Liver (tissue), 9 donors: ENCODE results near the gene MAN2B1. TPM values are rescaled to one million over a fixed set of nuclear protein-coding genes. Genes with fewer than 3 reads are reported as not detected.

ENCODE experiments used
- DNase-seq: peaks from one replicate; pipeline ENCODE4 v3.0.0-alpha.2; 2017; ENCODE audit warnings: low spot score
- H3K27ac ChIP-seq, 2 donors: one replicate each; pipeline ENCODE4 v1.7.0; 2013; ENCODE audit warnings: inconsistent platforms in 2 of 2, low read length in 2 of 2, control low read depth in 1 of 2, low read depth in 1 of 2, mild to moderate bottlenecking in 1 of 2
- H3K27me3 ChIP-seq, 4 donors: one replicate each; pipeline versions ENCODE4 v1.6.1 to v1.7.0; 2013; ENCODE audit warnings: low read length in 3 of 4, inconsistent platforms in 1 of 4, mild to moderate bottlenecking in 1 of 4, moderate library complexity in 1 of 4; ENCODE audit not compliant: control insufficient read depth in 4 of 4, insufficient read depth in 4 of 4
- H3K36me3 ChIP-seq, 4 donors: one replicate each; pipeline versions ENCODE4 v1.6.1 to v1.7.0; 2013; ENCODE audit warnings: low read length in 3 of 4, mild to moderate bottlenecking in 3 of 4, low read depth in 1 of 4, moderate library complexity in 1 of 4; ENCODE audit not compliant: control insufficient read depth in 4 of 4, insufficient read depth in 3 of 4
- H3K4me1 ChIP-seq, 4 donors: one replicate each; pipeline versions ENCODE4 v1.6.1 to v1.7.0; 2013; ENCODE audit warnings: low read length in 3 of 4, mild to moderate bottlenecking in 3 of 4, moderate library complexity in 1 of 4; ENCODE audit not compliant: control insufficient read depth in 4 of 4, insufficient read depth in 4 of 4
- H3K4me3 ChIP-seq, 3 donors: one replicate each; pipeline versions ENCODE4 v1.6.1 to v1.7.0; 2013; ENCODE audit warnings: low read length in 3 of 3, control low read depth in 1 of 3, low read depth in 1 of 3, mild to moderate bottlenecking in 1 of 3
- H3K9ac ChIP-seq, 2 donors: one replicate each; pipeline ENCODE4 v1.7.0; 2013; ENCODE audit warnings: low read length in 2 of 2, mild to moderate bottlenecking in 2 of 2, moderate library complexity in 2 of 2, control low read depth in 1 of 2, low read depth in 1 of 2
- H3K9me3 ChIP-seq, 4 donors: one replicate each; pipeline versions ENCODE4 v1.6.1 to v1.7.0; 2013; ENCODE audit warnings: low read length in 3 of 4; ENCODE audit not compliant: control insufficient read depth in 4 of 4
- EGR1 ChIP-seq, 2 donors: IDR thresholded peaks; 2 replicates each; pipeline ENCODE4 v1.6.1; 2016 to 2018; ENCODE audit warnings: antibody characterized with exemption in 2 of 2, low read depth in 2 of 2
- FOXA1 ChIP-seq: IDR thresholded peaks from 2 replicates; pipeline ENCODE4 v1.6.1; 2016; ENCODE audit warnings: antibody characterized with exemption
- FOXA2 ChIP-seq: IDR thresholded peaks from 2 replicates; pipeline ENCODE4 v1.6.1; 2016; ENCODE audit warnings: antibody characterized with exemption
- GABPA ChIP-seq, 2 donors: IDR thresholded peaks in 1 of 2; conservative IDR thresholded peaks in 1 of 2; 2 replicates each; pipeline ENCODE4 v1.6.1; 2016; ENCODE audit warnings: antibody characterized with exemption in 2 of 2, mild to moderate bottlenecking in 1 of 2, moderate library complexity in 1 of 2
- HNF4A ChIP-seq, 2 donors: conservative IDR thresholded peaks; 2 replicates each; pipeline ENCODE4 v1.6.1; 2016; ENCODE audit warnings: antibody characterized with exemption in 2 of 2, mild to moderate bottlenecking in 2 of 2
- HNF4G ChIP-seq: IDR thresholded peaks from 2 replicates; pipeline ENCODE4 v1.6.1; 2016; ENCODE audit warnings: antibody characterized with exemption
- JUND ChIP-seq, 2 donors: IDR thresholded peaks; 2 replicates each; pipeline ENCODE4 v1.6.1; 2016; ENCODE audit warnings: antibody characterized with exemption in 2 of 2
- MAX ChIP-seq: IDR thresholded peaks from 2 replicates; pipeline ENCODE4 v1.6.1; 2016; ENCODE audit warnings: antibody characterized with exemption
- NR2F2 ChIP-seq: IDR thresholded peaks from 2 replicates; pipeline ENCODE4 v1.6.1; 2016; ENCODE audit warnings: antibody characterized with exemption
- RAD21 ChIP-seq, 2 donors: IDR thresholded peaks; 2 replicates each; pipeline ENCODE4 v1.6.1; 2016; ENCODE audit warnings: antibody characterized with exemption in 2 of 2, mild to moderate bottlenecking in 2 of 2
- REST ChIP-seq: IDR thresholded peaks from 2 replicates; pipeline ENCODE4 v1.6.1; 2016; ENCODE audit warnings: antibody characterized with exemption, mild to moderate bottlenecking
- RXRA ChIP-seq, 2 donors: IDR thresholded peaks; 2 replicates each; pipeline ENCODE4 v1.6.1; 2017 to 2018; ENCODE audit warnings: antibody characterized with exemption in 2 of 2, mild to moderate bottlenecking in 1 of 2
- SP1 ChIP-seq: IDR thresholded peaks from 2 replicates; pipeline ENCODE4 v1.6.1; 2018; ENCODE audit warnings: antibody characterized with exemption, mild to moderate bottlenecking
- TAF1 ChIP-seq: conservative IDR thresholded peaks from 2 replicates; pipeline ENCODE4 v1.6.1; 2016; ENCODE audit warnings: antibody characterized with exemption, mild to moderate bottlenecking
- YY1 ChIP-seq: IDR thresholded peaks from 2 replicates; pipeline ENCODE4 v1.6.1; 2016; ENCODE audit warnings: antibody characterized with exemption, mild to moderate bottlenecking
- WGBS: extraction: QIAGEN DNeasy Blood & Tissue Kit; methylation state at CpG from one replicate; pipeline ENCODE4 v1.1.7; 2013; 5-methylcytosine and 5-hydroxymethylcytosine counted together
- polyA plus RNA-seq, 2 donors: library from polyadenylated mRNA; stranded (reverse) in 1 of 2; unstranded in 1 of 2; fragments of 200-250 nt in 1 of 2; fragments of >200 nt in 1 of 2; fragmentation: Nextera tagmentation in 1 of 2; extraction: Ambion mirVana in 1 of 2; gene quantifications; one replicate each; pipeline versions ENCODE4 v1.2.1 to v1.2.3, GENCODE V29; 2013 to 2015
- total RNA-seq, 2 donors: library from RNA; depleted of rRNA; stranded (reverse); fragments of >200 nt; gene quantifications; one replicate each; pipeline ENCODE4 v1.2.3, GENCODE V29; 2014
- TF ChIP-seq, protein P1 (sequence below): fragments of 150-350 bp; IDR thresholded peaks from 2 replicates; pipeline ENCODE4 v1.5.1; 2017; ENCODE audit warnings: improper control_type of control experiment, low read depth, low read length; ENCODE audit not compliant: missing input control
- TF ChIP-seq, protein P2 (sequence below): IDR thresholded peaks from 2 replicates; pipeline ENCODE4 v1.6.1; 2016; ENCODE audit warnings: antibody characterized with exemption
- TF ChIP-seq, protein P3 (sequence below): IDR thresholded peaks from 2 replicates; pipeline ENCODE4 v1.6.1; 2016; ENCODE audit warnings: antibody characterized with exemption
- donor health status: healthy.
- donor health status: healthy.
- donor health status: healthy.
- donor health status: healthy.
- donor health status: healthy.

The MAN2B1 gene
- total and polyA plus RNA-seq, 4 donors = 23.5 to 42.9 (median 35.1) TPM

DNA sequence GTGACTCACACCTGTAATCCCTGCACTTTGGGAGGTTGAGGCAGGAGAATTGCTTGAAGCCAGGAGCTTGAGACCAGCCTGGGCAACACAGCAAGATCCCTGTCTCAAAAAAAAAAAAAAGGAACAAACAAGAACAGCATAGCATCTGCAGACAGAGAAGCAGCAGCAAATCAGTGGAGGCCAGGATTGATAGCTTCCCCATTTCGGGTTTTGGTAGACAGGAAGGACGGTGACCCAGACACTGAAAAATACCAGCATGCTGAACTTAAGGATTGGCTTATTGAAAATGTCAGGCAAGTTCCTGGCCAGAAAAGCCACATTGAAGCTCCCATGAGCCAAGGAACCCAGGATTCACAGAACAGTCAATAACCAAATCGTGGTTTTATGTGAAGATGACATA, 58.9 kb downstream of the MAN2B1 start:
- peaks cover 2 to 14% (median 11%) of the 10 kb centered on the region in 4 donors for H3K4me1 ChIP-seq
- no peak for DNase-seq
- TF ChIP-seq HNF4G (no peak), MAX (no peak), REST (no peak), FOXA2 (no peak), JUND (IDR thresholded peaks at IDR 0.05) (no peak), HNF4A (conservative IDR thresholded peaks at IDR 0.05) (no peak), FOXA1 (no peak), TAF1 (no peak), NR2F2 (no peak), GABPA (IDR thresholded peaks at IDR 0.05 in 1 of 2, conservative IDR thresholded peaks at IDR 0.05 in 1 of 2) (no peak), RXRA (IDR thresholded peaks at IDR 0.05) (no peak), RAD21 (IDR thresholded peaks at IDR 0.05) (no peak), EGR1 (IDR thresholded peaks at IDR 0.05; ENCODE audit: low read depth in 2 of 2) (no peak), SP1 (no peak), YY1 (no peak)
- TF ChIP-seq, protein P1, sequence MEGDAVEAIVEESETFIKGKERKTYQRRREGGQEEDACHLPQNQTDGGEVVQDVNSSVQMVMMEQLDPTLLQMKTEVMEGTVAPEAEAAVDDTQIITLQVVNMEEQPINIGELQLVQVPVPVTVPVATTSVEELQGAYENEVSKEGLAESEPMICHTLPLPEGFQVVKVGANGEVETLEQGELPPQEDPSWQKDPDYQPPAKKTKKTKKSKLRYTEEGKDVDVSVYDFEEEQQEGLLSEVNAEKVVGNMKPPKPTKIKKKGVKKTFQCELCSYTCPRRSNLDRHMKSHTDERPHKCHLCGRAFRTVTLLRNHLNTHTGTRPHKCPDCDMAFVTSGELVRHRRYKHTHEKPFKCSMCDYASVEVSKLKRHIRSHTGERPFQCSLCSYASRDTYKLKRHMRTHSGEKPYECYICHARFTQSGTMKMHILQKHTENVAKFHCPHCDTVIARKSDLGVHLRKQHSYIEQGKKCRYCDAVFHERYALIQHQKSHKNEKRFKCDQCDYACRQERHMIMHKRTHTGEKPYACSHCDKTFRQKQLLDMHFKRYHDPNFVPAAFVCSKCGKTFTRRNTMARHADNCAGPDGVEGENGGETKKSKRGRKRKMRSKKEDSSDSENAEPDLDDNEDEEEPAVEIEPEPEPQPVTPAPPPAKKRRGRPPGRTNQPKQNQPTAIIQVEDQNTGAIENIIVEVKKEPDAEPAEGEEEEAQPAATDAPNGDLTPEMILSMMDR = no peak
- TF ChIP-seq, protein P2, sequence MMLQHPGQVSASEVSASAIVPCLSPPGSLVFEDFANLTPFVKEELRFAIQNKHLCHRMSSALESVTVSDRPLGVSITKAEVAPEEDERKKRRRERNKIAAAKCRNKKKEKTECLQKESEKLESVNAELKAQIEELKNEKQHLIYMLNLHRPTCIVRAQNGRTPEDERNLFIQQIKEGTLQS = no peak
- TF ChIP-seq, protein P3, sequence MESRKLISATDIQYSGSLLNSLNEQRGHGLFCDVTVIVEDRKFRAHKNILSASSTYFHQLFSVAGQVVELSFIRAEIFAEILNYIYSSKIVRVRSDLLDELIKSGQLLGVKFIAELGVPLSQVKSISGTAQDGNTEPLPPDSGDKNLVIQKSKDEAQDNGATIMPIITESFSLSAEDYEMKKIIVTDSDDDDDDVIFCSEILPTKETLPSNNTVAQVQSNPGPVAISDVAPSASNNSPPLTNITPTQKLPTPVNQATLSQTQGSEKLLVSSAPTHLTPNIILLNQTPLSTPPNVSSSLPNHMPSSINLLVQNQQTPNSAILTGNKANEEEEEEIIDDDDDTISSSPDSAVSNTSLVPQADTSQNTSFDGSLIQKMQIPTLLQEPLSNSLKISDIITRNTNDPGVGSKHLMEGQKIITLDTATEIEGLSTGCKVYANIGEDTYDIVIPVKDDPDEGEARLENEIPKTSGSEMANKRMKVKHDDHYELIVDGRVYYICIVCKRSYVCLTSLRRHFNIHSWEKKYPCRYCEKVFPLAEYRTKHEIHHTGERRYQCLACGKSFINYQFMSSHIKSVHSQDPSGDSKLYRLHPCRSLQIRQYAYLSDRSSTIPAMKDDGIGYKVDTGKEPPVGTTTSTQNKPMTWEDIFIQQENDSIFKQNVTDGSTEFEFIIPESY = no peak
- no peak overlapping the region for H3K27ac ChIP-seq
- H3K27me3 ChIP-seq = no peaks in the 10 kb centered on the region
- H3K9ac ChIP-seq = no peak overlapping the region
- H3K36me3 ChIP-seq = peaks cover 0 to 8% (median 4%) of the 10 kb centered on the region in 4 donors
- no peak overlapping the region for H3K4me3 ChIP-seq
- WGBS = 91% methylated on average over 3 of the region's 3 CpGs
- H3K9me3 ChIP-seq = no peaks in the 10 kb centered on the region
